ENCODE measurements around the gene THSD4. TPM values are rescaled to one million over a fixed set of nuclear protein-coding genes. Genes with fewer than 3 reads are reported as not detected.

THSD4 gene
- total RNA-seq, 1 donor = 15.6 TPM

- Histone ChIP-seq H3K4me2 (ENCODE audit: insufficient read depth, low read length) (no peak overlapping the region), H3K79me2 (ENCODE audit: insufficient read depth, low read length) (no peaks in the 10 kb centered on the region), H3K4me3 (ENCODE audit: insufficient read depth, low read length) (no peak overlapping the region), H3K27me3 (ENCODE audit: insufficient read depth, low read length) (no peaks in the 10 kb centered on the region), H3K9me3 (ENCODE audit: low read depth, low read length) (no peaks in the 10 kb centered on the region), H3K4me1 (ENCODE audit: insufficient read depth, low read length) (no peaks in the 10 kb centered on the region), H2AFZ (ENCODE audit: low read length) (no peak overlapping the region), H3K27ac (ENCODE audit: low read depth, low read length) (no peak overlapping the region), H4K20me1 (ENCODE audit: insufficient read depth, low read length) (peaks cover 3% of the 10 kb centered on the region), H3K36me3 (ENCODE audit: insufficient read depth, low read length) (no peaks in the 10 kb centered on the region)
- DNase-seq (ENCODE audit: insufficient read length, low spot score, missing footprints) = no peak
- no peak for TF ChIP-seq CTCF (IDR thresholded peaks at IDR 0.05; ENCODE audit: extremely low read depth, low read depth, low read length)
Measured at GRCh38 chr15:71577071-71577470, 461.8 kb downstream of the THSD4 start.

DNA sequence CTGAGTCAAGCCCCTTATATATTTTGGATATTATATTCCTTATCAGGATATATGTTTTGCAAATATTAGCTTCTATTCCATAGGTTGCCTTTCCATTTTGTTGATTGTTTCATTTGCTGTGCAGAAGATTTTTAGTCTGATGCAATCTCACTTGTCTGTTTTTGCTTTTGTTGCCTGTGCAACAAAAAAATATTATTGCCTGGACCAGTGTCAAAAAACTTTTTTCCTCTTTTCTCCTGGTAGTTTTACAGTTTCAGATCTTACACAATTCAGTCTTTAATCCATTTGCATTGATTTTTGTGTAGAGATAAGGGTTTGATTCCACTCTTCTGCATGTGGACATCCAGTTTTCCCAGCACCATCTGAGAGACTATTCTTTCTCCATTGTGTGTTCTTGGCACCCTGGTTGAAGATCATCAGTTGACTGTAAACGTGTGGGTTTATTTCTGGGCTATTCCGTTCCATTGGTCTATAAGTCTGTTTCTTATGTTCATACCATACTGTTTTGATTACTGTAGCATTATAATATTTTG is 466.2 kb downstream of the THSD4 start:
- Histone ChIP-seq H3K4me2 (ENCODE audit: insufficient read depth, low read length) (no peak overlapping the region), H3K4me3 (ENCODE audit: insufficient read depth, low read length) (no peak overlapping the region), H3K4me1 (ENCODE audit: insufficient read depth, low read length) (no peaks in the 10 kb centered on the region), H3K27me3 (ENCODE audit: insufficient read depth, low read length) (no peaks in the 10 kb centered on the region), H4K20me1 (ENCODE audit: insufficient read depth, low read length) (no peaks in the 10 kb centered on the region), H2AFZ (ENCODE audit: low read length) (no peak overlapping the region), H3K9me3 (ENCODE audit: low read depth, low read length) (no peaks in the 10 kb centered on the region), H3K36me3 (ENCODE audit: insufficient read depth, low read length) (no peaks in the 10 kb centered on the region), H3K79me2 (ENCODE audit: insufficient read depth, low read length) (no peaks in the 10 kb centered on the region), H3K27ac (ENCODE audit: low read depth, low read length) (no peak overlapping the region)
- no peak for TF ChIP-seq CTCF (IDR thresholded peaks at IDR 0.05; ENCODE audit: extremely low read depth, low read depth, low read length)
- DNase-seq (ENCODE audit: insufficient read length, low spot score, missing footprints) = no peak

DNA sequence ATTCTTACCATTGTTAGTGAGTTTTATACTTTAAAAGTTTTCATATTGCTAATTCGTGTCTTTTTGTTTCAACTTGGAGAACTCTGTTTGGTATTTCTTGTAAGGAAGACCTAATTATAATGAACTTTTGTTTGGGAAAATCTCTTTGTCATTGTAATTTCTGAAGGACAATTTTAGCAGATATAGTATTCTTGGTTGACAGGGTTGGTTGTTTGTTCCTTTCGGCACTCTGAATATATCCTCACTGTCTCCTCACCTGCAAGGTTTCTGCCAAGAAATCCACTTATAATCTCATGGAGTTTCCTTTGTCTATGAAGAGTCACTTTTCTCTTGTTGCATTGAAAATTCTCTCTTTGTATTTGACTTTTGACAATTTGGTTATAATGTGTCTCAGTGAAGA is 469.9 kb downstream of the THSD4 start:
- no peaks in the 10 kb centered on the region for H3K4me1 ChIP-seq (ENCODE audit: insufficient read depth, low read length)
- no peak overlapping the region for H2AFZ ChIP-seq (ENCODE audit: low read length)
- no peaks in the 10 kb centered on the region for H3K79me2 ChIP-seq (ENCODE audit: insufficient read depth, low read length)
- H4K20me1 ChIP-seq (ENCODE audit: insufficient read depth, low read length) = no peaks in the 10 kb centered on the region
- no peaks in the 10 kb centered on the region for H3K36me3 ChIP-seq (ENCODE audit: insufficient read depth, low read length)
- no peak overlapping the region for H3K4me2 ChIP-seq (ENCODE audit: insufficient read depth, low read length)
- no peaks in the 10 kb centered on the region for H3K9me3 ChIP-seq (ENCODE audit: low read depth, low read length)
- no peak overlapping the region for H3K4me3 ChIP-seq (ENCODE audit: insufficient read depth, low read length)
- H3K27me3 ChIP-seq (ENCODE audit: insufficient read depth, low read length) = no peaks in the 10 kb centered on the region
- no peak for DNase-seq (ENCODE audit: insufficient read length, low spot score, missing footprints)
- H3K27ac ChIP-seq (ENCODE audit: low read depth, low read length) = no peak overlapping the region
- no peak for TF ChIP-seq CTCF (IDR thresholded peaks at IDR 0.05; ENCODE audit: extremely low read depth, low read depth, low read length)

DNA sequence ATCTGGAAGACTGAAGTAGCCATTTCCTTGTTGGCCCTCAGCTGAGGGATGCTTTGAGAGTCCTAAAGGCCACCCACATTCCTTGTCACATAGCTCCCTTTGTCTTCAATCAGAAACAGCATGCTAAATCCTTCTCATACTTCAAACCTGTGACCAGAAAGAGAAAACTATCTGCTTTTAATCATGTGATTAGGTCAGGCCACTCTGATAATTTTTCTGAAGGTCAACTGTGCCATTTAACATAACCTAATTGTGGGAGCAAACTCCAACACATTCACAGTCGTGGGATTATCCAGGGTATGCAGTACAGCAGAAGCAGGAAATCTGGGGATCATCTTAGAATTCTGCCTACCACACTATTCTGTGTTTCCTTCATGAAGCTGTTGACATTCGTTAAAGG is 471.2 kb downstream of the THSD4 start:
- no peak overlapping the region for H3K4me2 ChIP-seq (ENCODE audit: insufficient read depth, low read length)
- H4K20me1 ChIP-seq (ENCODE audit: insufficient read depth, low read length) = no peaks in the 10 kb centered on the region
- no peaks in the 10 kb centered on the region for H3K9me3 ChIP-seq (ENCODE audit: low read depth, low read length)
- DNase-seq (ENCODE audit: insufficient read length, low spot score, missing footprints) = no peak
- no peaks in the 10 kb centered on the region for H3K27me3 ChIP-seq (ENCODE audit: insufficient read depth, low read length)
- no peaks in the 10 kb centered on the region for H3K36me3 ChIP-seq (ENCODE audit: insufficient read depth, low read length)
- no peaks in the 10 kb centered on the region for H3K79me2 ChIP-seq (ENCODE audit: insufficient read depth, low read length)
- H3K27ac ChIP-seq (ENCODE audit: low read depth, low read length) = no peak overlapping the region
- H3K4me3 ChIP-seq (ENCODE audit: insufficient read depth, low read length) = no peak overlapping the region
- TF ChIP-seq CTCF (IDR thresholded peaks at IDR 0.05; ENCODE audit: extremely low read depth, low read depth, low read length) = no peak
- H2AFZ ChIP-seq (ENCODE audit: low read length) = no peak overlapping the region
- H3K4me1 ChIP-seq (ENCODE audit: insufficient read depth, low read length) = no peaks in the 10 kb centered on the region
